HepG2 (cell line): ENCODE results near the gene GADL1. TPM values are rescaled to one million over a fixed set of nuclear protein-coding genes. Genes with fewer than 3 reads are reported as not detected.

Experiments used
- ATAC-seq: fragments of 200-7000 bp; cut with Tn5 transposase; 3 replicates; pipeline ENCODE4 v1.9.1; 2020; ENCODE audit warnings: mild to moderate bottlenecking, moderate library complexity
- BruUV-seq: library from RNA; stranded (reverse); fragments of 400-500 nt; replicated peaks from 2 replicates; lab custom pipeline; 2021; lab: Mats Ljungman, UMichigan
- CTCF ChIA-PET: fragments of 300-600 bp; formaldehyde crosslinking; extraction: SDS; loops from one replicate; lab custom pipeline; 2021; ENCODE audit warnings: low total read pairs, inconsistent platforms, low intra/inter-chr PET ratio; lab: Yijun Ruan, JAX
- POLR2A ChIA-PET: fragments of 350-600 bp; sonication (Branson Sonifier 250); formaldehyde crosslinking; loops from one replicate; lab custom pipeline; 2020; ENCODE audit warnings: antibody characterized with exemption, inconsistent platforms; lab: Yijun Ruan, JAX
- DNase-seq: peaks from one replicate; pipeline ENCODE4 v3.0.0-alpha.2; 2015; ENCODE audit warnings: low spot score
- FAIRE-seq: peaks from 3 replicates; lab custom pipeline; 2011; peaks lifted over from hg19 to GRCh38; lab: Jason Lieb, UNC
- H2AFZ ChIP-seq: one replicate; pipeline ENCODE4 v1.6.1; 2011; ENCODE audit warnings: low read length, inconsistent platforms
- H3K27ac ChIP-seq: fragments of 300-600 bp; 3 replicates; pipeline ENCODE4 v1.8.0; 2011; ENCODE audit warnings: mixed run types, mild to moderate bottlenecking, mixed read lengths, low read length, inconsistent platforms; ENCODE audit not compliant: insufficient read depth; ENCODE audit errors: extremely low read length
- H3K27me3 ChIP-seq, 2 experiments: fragments of 200-600 bp in 1 of 2; 2 replicates in 1 of 2; 3 replicates in 1 of 2; pipeline versions ENCODE4 v1.6.0 to v1.8.0; 2011; ENCODE audit warnings: low read length in 2 of 2, mild to moderate bottlenecking in 2 of 2, moderate library complexity in 2 of 2, inconsistent platforms in 1 of 2; ENCODE audit not compliant: insufficient read depth in 2 of 2, control insufficient read depth in 1 of 2
- H3K36me3 ChIP-seq, 2 experiments: fragments of 200-600 bp in 1 of 2; replicated peaks in 1 of 2; 2 replicates in 1 of 2; 3 replicates in 1 of 2; pipeline versions ENCODE4 v1.5.1 to v1.8.0; 2011; ENCODE audit warnings: low read length in 2 of 2, inconsistent platforms in 1 of 2; ENCODE audit not compliant: insufficient read depth in 2 of 2, control insufficient read depth in 1 of 2
- H3K4me1 ChIP-seq: 2 replicates; pipeline ENCODE4 v1.5.1; 2012; ENCODE audit warnings: low read length, inconsistent platforms; ENCODE audit not compliant: insufficient read depth
- H3K4me2 ChIP-seq: 2 replicates; pipeline ENCODE4 v1.6.0; 2011; ENCODE audit warnings: low read depth, low read length, inconsistent platforms
- H3K4me3 ChIP-seq, 3 experiments: fragments of 200-600 bp in 1 of 3; sonication (generic), shearing (Covaris generic) in 1 of 3; replicated peaks in 1 of 3; 2 replicates each; pipeline ENCODE4 v1.5.1; 2011 to 2016; ENCODE audit warnings: low read length in 3 of 3, inconsistent platforms in 2 of 3, low read depth in 2 of 3, mild to moderate bottlenecking in 2 of 3, control low read depth in 1 of 3, mixed read lengths in 1 of 3; ENCODE audit not compliant: insufficient read depth in 1 of 3
- H3K79me2 ChIP-seq: one replicate; pipeline ENCODE4 v1.6.1; 2011; ENCODE audit warnings: low read length, inconsistent platforms; ENCODE audit not compliant: insufficient read depth
- H3K9ac ChIP-seq: 2 replicates; pipeline ENCODE4 v1.6.0; 2011; ENCODE audit warnings: mild to moderate bottlenecking, low read depth, low read length, inconsistent platforms; ENCODE audit not compliant: insufficient read depth
- H3K9me3 ChIP-seq: 2 replicates; pipeline ENCODE4 v1.5.1; 2012; ENCODE audit warnings: mild to moderate bottlenecking, low read length
- H4K20me1 ChIP-seq: 2 replicates; pipeline ENCODE4 v1.6.0; 2011; ENCODE audit warnings: inconsistent platforms, mild to moderate bottlenecking, low read length, moderate library complexity; ENCODE audit not compliant: insufficient read depth
- GABPA ChIP-seq, 2 experiments: IDR thresholded peaks; 2 replicates each; pipeline ENCODE4 v1.6.1; 2011 to 2016; ENCODE audit warnings: low read depth in 2 of 2, low read length in 1 of 2, missing biosample characterization in 1 of 2, missing genetic modification characterization in 1 of 2
- GPBP1L1 ChIP-seq: sonication (generic); formaldehyde crosslinking; IDR thresholded peaks from 2 replicates; pipeline ENCODE4 v1.5.0; 2020; ENCODE audit warnings: mild to moderate bottlenecking, missing genetic modification reagents
- HNRNPH1 ChIP-seq: fragments of 200-400 bp; formaldehyde crosslinking; optimal IDR thresholded peaks from 2 replicates; pipeline ENCODE3; 2017; ENCODE audit warnings: mild to moderate bottlenecking, low read depth, low read length
- MBNL3 ChIP-seq: fragments of 250-450 bp; sonication (Bioruptor Pico); conservative IDR thresholded peaks from 2 replicates; pipeline ENCODE4 v1.8.0; 2022; ENCODE audit warnings: mild to moderate bottlenecking, inconsistent platforms
- MYNN ChIP-seq: sonication (generic); formaldehyde crosslinking; IDR thresholded peaks from 2 replicates; pipeline ENCODE4 v1.4.0; 2020; ENCODE audit warnings: mild to moderate bottlenecking, low read depth, missing genetic modification reagents
- NFIB ChIP-seq: sonication (generic); formaldehyde crosslinking; IDR thresholded peaks from 2 replicates; pipeline ENCODE4 v1.9.0; 2021; ENCODE audit warnings: missing genetic modification reagents, mild to moderate bottlenecking, borderline replicate concordance
- PAF1 ChIP-seq: IDR thresholded peaks from 2 replicates; pipeline ENCODE4 v1.6.1; 2016; ENCODE audit warnings: missing genetic modification reagents, missing compliant biosample characterization
- PITX1 ChIP-seq: sonication (generic); formaldehyde crosslinking; IDR thresholded peaks from 2 replicates; pipeline ENCODE4 v1.5.1; 2020; ENCODE audit warnings: mild to moderate bottlenecking, missing genetic modification reagents
- RBM22 ChIP-seq: fragments of 200-400 bp; formaldehyde crosslinking; optimal IDR thresholded peaks from 2 replicates; pipeline ENCODE3; 2017; ENCODE audit warnings: mild to moderate bottlenecking, low read length, moderate library complexity
- ZNF331 ChIP-seq: sonication (generic); formaldehyde crosslinking; IDR thresholded peaks from 2 replicates; pipeline ENCODE4 v1.4.0; 2020; ENCODE audit warnings: missing genetic modification reagents
- ZNF383 ChIP-seq: sonication (generic); formaldehyde crosslinking; IDR thresholded peaks from 2 replicates; pipeline ENCODE4 v1.4.0; 2020; ENCODE audit warnings: missing genetic modification reagents, mild to moderate bottlenecking, borderline replicate concordance
- ZNF589 ChIP-seq: sonication (generic); formaldehyde crosslinking; conservative IDR thresholded peaks from 2 replicates; pipeline ENCODE4 v1.8.0; 2022; ENCODE audit warnings: mild to moderate bottlenecking, moderate library complexity, missing genetic modification reagents
- ZNF605 ChIP-seq: sonication (generic); formaldehyde crosslinking; IDR thresholded peaks from 2 replicates; pipeline ENCODE4 v1.8.0; 2022; ENCODE audit warnings: mild to moderate bottlenecking, missing genetic modification reagents
- ZNF703 ChIP-seq: sonication (generic); formaldehyde crosslinking; IDR thresholded peaks from 2 replicates; pipeline ENCODE4 v1.5.1; 2020; ENCODE audit warnings: missing genetic modification reagents, mild to moderate bottlenecking, moderate library complexity, borderline replicate concordance
- ZSCAN21 ChIP-seq: sonication (generic); formaldehyde crosslinking; IDR thresholded peaks from 2 replicates; pipeline ENCODE4 v1.8.0; 2022; ENCODE audit warnings: mild to moderate bottlenecking, missing genetic modification reagents, moderate library complexity, borderline replicate concordance
- WGBS: methylation state at CpG from one replicate; pipeline ENCODE4 v1.1.6; 2017; ENCODE audit warnings: low lambda C conversion rate; 5-methylcytosine and 5-hydroxymethylcytosine counted together
- in situ Hi-C: cut with HindIII; loops from 2 replicates; pipeline ENCODE4 v1.10.0; 2017; ENCODE audit warnings: low pct_unique_long_range_greater_than_20kb; ENCODE audit not compliant: extremely low pct_ligation_motif_present
- intact Hi-C: fragments of 100-400 bp; cut with micrococcal nuclease; formaldehyde crosslinking; loops from one replicate; pipeline ENCODE4 v1.10.0; 2022; ENCODE audit not compliant: unreplicated experiment
- polyA plus RNA-seq, 8 experiments: library from polyadenylated mRNA; depleted of rRNA in 3 of 8; stranded (reverse) in 7 of 8; unstranded in 1 of 8; fragments of >200 nt; fragmentation: Illumina TruSeq in 4 of 8; extraction: Trizol in 4 of 8; gene quantifications; 2 replicates each; pipeline versions ENCODE4 v1.2.1 to v1.2.3, GENCODE V29; 2011 to 2016; ENCODE audit warnings: low read depth in 4 of 8, missing spikeins in 1 of 8, mixed read lengths in 1 of 8; ENCODE audit not compliant: insufficient read depth in 1 of 8
- total RNA-seq, 5 experiments: library from RNA; depleted of rRNA; stranded (reverse); fragments of >200 nt; fragmentation: Illumina TruSeq; extraction: Trizol; gene quantifications; 2 replicates each; pipeline ENCODE4 v1.2.3, GENCODE V29; 2016; ENCODE audit warnings: low read depth in 1 of 5
- TF ChIP-seq, protein P1 (sequence below): sonication (generic); formaldehyde crosslinking; IDR thresholded peaks from 2 replicates; pipeline ENCODE4 v1.4.0; 2020; ENCODE audit warnings: missing genetic modification reagents, borderline replicate concordance

GADL1 gene
- total and polyA plus RNA-seq, 2 of the 13 experiments (the other 11 are each of a cell fraction or from before 2014, with no cell fraction given) = not detected

DNA sequence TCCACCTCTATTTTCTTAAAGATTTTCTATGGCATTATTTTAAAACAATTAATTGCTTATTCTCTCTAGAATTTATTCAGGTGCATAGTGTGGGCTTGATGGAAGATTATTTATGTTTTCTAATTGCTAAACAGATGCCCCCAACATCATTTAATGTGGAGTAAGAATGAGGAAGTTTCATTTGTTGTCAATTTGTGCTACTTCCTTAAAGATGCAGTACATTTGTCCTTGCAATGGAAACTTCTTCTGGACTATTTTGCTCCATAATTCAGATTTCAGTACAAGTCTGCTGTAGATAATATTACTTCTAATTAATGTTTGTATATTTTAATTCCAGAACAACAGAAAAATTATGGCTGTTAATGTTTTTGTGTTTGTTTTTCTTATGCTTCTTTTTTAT lies 183.3 kb downstream of the GADL1 start:
- Histone ChIP-seq H3K79me2 (no peaks in the 10 kb centered on the region), H3K4me2 (no peak overlapping the region), H2AFZ (no peak overlapping the region), H3K9ac (no peak overlapping the region), H4K20me1 (no peaks in the 10 kb centered on the region), H3K27me3 (no peaks in the 10 kb centered on the region), H3K27ac (no peak overlapping the region), H3K4me1 (peaks cover 17% of the 10 kb centered on the region), H3K4me3 (no peak overlapping the region), H3K36me3 (no peaks in the 10 kb centered on the region), H3K9me3 (no peaks in the 10 kb centered on the region)
- DNase-seq (no peak), FAIRE-seq (no peak), ATAC-seq (no peak)
- in situ Hi-C loops = no loop called here
- no TSS peak for BruUV-seq
- intact Hi-C loops = no loop called here
- ChIA-PET CTCF (no interaction called here), POLR2A (no interaction called here)
- TF ChIP-seq HNRNPH1 (no peak), MYNN (CRISPR knock-in tag) (no peak), ZNF703 (CRISPR knock-in tag) (no peak), MBNL3 (CRISPR knock-in tag) (no peak), GABPA (IDR thresholded peaks at IDR 0.05; ENCODE audit: low read depth, low read length) (no peak), GABPA (CRISPR knock-in tag; IDR thresholded peaks at IDR 0.05; ENCODE audit: low read depth) (no peak)

DNA sequence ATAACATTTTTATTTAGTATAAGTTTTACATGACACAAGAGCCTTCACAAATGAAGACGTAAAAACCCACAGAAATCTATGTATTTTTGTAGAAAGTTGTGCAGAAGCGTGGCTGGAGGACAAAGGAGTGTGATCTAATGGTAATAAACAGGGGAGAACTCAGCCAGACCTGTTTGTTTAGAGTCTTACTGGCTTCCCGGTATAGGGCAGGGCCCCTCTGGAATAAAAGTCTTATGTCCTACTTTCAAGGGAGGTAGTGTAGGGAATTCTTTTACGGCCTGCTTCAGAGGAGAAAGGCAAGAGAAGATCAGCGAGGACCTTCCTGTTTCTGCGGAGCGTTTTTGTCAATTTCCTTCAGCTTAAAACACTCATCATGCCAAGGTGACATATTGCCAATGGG lies 184.4 kb downstream of the GADL1 start:
- DNase-seq = no peak
- H2AFZ ChIP-seq = no peak overlapping the region
- in situ Hi-C loops = no loop called here
- WGBS = 71% methylated on average over 7 of the region's 7 CpGs
- no peak overlapping the region for H3K27ac ChIP-seq
- FAIRE-seq = no peak
- no peak for ATAC-seq
- ChIA-PET CTCF (no interaction called here), POLR2A (no interaction called here)
- no peak overlapping the region for H3K4me2 ChIP-seq
- H3K9ac ChIP-seq = no peak overlapping the region
- H3K27me3 ChIP-seq = no peaks in the 10 kb centered on the region
- H3K36me3 ChIP-seq = no peaks in the 10 kb centered on the region
- BruUV-seq = no TSS peak
- intact Hi-C loops = no loop called here
- H3K79me2 ChIP-seq = no peaks in the 10 kb centered on the region
- H3K4me1 ChIP-seq = peaks cover 17% of the 10 kb centered on the region
- H3K9me3 ChIP-seq = no peaks in the 10 kb centered on the region
- H4K20me1 ChIP-seq = no peaks in the 10 kb centered on the region
- no peak overlapping the region for H3K4me3 ChIP-seq
- TF ChIP-seq RBM22 (no peak), PAF1 (CRISPR knock-in tag) (no peak), PITX1 (CRISPR knock-in tag) (no peak), ZNF605 (CRISPR knock-in tag) (no peak), ZNF589 (no peak), ZNF383 (CRISPR knock-in tag) (no peak), GABPA (IDR thresholded peaks at IDR 0.05; ENCODE audit: low read depth, low read length) (no peak), GABPA (CRISPR knock-in tag; IDR thresholded peaks at IDR 0.05; ENCODE audit: low read depth) (no peak), ZSCAN21 (CRISPR knock-in tag) (no peak), GPBP1L1 (no peak), NFIB (CRISPR knock-in tag) (no peak), ZNF331 (CRISPR knock-in tag) (no peak)
- TF ChIP-seq, protein P1, sequence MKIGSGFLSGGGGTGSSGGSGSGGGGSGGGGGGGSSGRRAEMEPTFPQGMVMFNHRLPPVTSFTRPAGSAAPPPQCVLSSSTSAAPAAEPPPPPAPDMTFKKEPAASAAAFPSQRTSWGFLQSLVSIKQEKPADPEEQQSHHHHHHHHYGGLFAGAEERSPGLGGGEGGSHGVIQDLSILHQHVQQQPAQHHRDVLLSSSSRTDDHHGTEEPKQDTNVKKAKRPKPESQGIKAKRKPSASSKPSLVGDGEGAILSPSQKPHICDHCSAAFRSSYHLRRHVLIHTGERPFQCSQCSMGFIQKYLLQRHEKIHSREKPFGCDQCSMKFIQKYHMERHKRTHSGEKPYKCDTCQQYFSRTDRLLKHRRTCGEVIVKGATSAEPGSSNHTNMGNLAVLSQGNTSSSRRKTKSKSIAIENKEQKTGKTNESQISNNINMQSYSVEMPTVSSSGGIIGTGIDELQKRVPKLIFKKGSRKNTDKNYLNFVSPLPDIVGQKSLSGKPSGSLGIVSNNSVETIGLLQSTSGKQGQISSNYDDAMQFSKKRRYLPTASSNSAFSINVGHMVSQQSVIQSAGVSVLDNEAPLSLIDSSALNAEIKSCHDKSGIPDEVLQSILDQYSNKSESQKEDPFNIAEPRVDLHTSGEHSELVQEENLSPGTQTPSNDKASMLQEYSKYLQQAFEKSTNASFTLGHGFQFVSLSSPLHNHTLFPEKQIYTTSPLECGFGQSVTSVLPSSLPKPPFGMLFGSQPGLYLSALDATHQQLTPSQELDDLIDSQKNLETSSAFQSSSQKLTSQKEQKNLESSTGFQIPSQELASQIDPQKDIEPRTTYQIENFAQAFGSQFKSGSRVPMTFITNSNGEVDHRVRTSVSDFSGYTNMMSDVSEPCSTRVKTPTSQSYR (CRISPR knock-in tag) = no peak
